Left lobe of liver (tissue), 2 donors: ENCODE measurements around the gene LRP3. TPM values are rescaled to one million over a fixed set of nuclear protein-coding genes. Genes with fewer than 3 reads are reported as not detected.

ENCODE experiments used
- ATAC-seq: fragments of 200-7000 bp; cut with Tn5 transposase; one replicate; pipeline ENCODE4 v1.9.1; 2020; ENCODE audit warnings: mild to moderate bottlenecking, moderate library complexity
- DNase-seq: peaks from one replicate; pipeline ENCODE4 v3.0.0-alpha.2; 2020; ENCODE audit warnings: low spot score
- total RNA-seq: library from RNA; stranded (reverse); gene quantifications from one replicate; pipeline ENCODE4 v1.2.1, GENCODE V29; 2021
- donor health status: DM: no; HTN: no; CAD: no; lungs with moderate emphysema.
- donor health status: DM: no; HTN: yes; CAD: no.

Gene LRP3
- total RNA-seq, 1 donor from 2014 or later, result 45.7 TPM

DNA sequence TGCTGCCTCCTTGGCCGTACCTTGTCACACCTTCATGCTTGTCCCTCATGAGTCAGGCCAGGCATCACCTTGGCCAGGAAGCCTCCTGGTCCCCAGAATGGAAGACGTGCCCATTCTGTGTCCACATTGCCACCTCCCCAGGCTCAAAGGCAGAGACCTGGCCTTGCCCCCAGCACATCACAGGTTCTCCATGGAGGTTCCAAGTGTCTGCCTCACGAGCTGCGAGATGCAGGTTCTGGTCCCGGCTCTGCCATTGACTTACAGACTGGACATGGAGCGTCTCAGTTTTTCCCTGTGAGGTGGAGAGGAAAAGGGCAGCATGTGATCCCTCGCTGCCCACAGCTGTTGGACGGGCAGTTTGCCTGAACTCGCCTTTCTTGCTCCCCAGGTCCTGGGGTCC, 40.6 kb downstream of the LRP3 start:
- DNase-seq (no peak), ATAC-seq (no peak)

DNA sequence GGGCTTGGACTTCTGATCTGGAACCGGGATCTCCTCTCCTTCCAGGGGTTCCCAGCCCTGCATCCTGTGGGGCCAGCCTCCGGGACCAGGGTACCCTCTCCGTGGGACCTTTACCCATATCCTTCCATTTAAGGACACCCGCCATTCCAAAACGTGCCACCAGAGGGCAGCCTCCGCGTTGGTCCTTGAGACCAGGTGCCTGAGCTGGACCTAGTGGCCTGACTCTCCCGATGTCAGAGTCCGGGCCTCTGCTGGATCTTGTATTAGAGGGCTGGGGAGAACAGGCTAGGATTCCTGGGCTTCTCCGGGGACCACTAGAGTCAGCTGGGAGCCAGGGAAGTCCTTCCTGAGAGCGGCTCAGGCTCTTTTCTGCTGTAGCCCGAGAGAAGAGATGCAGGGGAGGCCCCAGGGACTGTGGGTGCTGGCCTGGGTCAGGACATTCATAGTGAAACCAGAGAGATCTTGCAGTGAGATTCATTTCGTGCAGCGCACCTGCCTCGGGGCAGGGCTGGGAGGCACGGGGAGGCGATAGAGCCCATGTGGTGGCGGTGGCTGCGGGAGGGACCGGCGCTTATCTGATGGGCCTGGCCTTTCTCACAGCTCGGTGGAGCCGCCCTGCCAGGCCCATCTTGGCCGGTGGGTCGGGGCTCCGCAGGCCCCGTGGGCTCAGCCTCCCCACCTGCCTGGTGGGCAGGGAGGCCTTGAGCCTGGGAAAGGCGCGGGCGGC, 41.3 kb downstream of the LRP3 start:
- DNase-seq (peak; percentile 89), ATAC-seq (peak; percentile 95)

DNA sequence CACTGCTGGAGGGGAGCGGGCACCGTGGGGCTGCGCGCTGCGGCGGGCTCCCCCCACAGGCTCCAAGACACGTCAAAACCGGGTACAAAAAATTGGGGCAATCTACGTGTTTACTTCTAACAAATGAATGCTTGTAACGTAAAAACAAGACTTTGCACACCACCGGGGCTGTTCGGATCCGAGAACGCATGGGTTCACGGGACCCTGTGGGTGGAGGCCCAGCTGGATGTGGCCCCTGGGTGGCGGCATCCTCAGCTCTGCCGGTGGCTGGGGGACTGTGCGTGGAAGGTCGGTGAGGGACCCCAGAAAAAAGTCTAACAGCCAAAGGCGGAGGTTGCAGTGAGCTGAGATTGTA, 41.8 kb downstream of the LRP3 start:
- no peak for DNase-seq
- ATAC-seq, result no peak

DNA sequence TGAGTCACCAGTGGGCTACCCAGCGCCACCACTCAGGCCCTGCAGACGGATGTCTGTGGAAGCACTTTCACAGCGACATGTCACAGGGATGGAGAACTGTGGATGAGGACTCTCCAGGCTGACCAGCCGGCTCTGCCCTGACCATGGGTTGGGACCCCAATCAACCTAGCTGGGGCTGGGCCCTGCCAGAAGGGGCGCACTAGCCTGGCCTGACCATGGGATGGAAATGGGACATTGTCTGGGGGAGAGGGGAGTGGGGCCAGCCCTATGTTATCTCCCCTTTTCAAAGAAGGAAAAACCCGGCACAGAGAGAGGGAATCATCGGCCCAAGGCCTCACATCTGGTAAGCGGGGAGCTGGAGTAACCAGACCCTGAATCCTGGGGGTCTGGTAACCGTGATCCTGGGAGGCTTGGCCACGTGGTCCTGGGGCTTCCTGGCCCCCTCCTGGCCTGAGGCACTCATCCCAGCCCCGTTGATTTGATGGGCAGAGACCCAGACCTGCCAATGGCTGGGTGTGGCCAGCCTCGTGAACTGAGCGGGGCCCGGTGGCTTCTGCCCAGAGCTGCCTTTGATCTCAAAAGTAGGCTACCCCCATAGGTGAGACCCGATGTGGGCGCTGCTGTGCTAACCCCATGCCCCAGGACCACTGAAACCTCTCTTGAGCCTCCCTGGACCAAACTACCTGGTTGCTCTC, 42.7 kb downstream of the LRP3 start:
- no peak for ATAC-seq
- no peak for DNase-seq

DNA sequence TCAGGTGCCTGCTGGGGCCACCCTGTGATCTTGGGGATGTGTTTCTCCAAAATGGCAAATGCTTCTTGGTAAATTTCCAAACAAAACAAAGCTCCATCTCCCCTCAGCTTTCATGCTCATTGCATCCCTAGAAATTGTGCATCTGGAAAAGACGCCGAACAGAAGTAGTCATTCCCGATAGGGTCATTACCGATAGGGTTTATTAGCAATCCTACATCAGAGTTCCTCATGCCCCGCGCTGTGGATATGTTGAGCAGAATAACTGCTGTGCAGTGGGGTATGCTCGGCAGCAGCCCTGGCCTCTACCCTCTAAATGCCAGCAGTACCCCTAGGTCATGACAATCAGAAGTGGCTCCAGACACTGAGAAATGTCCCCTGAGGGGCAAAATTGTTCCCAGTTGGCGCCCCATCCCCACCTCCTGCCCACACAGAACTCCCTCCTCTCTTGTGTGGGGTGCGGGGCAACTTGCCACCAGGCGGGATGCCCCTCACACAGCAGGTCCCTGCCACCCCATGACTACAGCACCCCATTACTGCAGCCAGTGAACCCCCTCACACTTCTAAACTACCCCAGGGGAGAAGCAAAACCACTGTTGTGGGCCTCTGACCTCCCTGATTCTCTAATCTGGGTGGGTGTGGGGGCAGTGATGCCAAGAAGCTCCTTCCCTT, 44.5 kb downstream of the LRP3 start:
- ATAC-seq, result no peak
- no peak for DNase-seq

DNA sequence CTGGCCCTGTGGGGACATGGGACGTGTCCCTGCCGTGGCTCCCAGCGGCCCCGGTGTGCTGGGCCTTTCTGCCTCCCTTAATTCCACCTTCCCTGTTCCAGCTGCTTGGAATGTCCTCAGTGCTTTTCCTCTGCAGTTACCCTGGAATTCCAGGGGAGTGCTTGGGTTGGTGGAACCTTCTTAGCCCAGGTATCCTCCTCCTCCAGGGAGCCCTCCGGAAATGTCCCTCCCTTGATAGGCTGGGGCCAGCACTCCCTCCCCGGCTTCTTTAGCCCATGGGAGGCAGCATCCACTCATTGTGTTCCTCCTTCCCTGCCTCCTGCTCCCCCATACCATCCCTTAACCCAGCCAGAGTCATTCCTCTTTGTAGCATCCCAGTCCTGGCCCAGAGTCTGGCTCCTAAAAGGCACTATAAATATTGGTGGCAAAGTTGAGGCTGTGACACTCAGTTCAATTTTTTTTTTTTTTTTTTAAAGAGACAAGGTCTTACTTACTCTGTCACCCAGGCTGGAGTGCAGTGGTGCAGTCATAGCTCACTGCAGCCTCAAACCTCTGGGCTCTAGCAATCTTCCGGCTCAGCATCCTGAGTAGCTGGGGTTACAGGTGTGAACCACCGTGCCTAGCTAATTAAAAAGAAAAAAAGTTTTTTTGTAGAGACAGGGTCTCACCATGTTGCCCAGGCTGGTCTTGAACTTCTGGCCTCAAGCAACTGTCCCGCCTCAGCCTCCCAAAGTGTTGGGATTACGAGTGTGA, 45.3 kb downstream of the LRP3 start:
- DNase-seq (no peak), ATAC-seq (no peak)

DNA sequence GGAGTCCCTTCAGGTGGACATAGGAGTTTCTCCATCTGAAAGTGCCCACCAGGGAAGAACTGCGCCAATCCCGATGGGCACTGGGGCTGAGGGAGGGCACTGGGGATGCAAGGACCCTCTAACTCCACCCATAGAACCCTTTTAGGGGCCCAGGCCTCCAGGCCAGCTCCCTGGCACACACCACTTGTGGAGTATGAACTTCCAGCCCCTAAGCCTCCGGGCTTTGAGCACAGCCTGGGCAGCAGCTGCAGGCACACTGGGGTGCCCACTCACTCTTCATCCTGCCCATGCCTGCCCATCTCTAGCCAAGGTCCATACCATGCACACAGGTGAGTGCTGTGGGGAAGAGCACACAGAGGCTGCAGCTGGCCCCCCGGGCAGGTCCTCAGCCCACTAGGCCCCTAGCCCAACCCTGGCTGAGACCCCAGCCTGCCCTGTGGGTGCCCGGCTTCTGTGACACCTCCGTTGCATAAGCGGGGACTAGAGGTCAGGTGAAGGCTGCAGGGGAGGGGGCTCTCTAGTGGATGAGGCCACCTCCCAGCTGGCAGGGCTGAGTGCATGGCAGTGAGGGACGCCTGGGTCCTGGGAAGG, 46.1 kb downstream of the LRP3 start:
- DNase-seq, result no peak
- no peak for ATAC-seq

DNA sequence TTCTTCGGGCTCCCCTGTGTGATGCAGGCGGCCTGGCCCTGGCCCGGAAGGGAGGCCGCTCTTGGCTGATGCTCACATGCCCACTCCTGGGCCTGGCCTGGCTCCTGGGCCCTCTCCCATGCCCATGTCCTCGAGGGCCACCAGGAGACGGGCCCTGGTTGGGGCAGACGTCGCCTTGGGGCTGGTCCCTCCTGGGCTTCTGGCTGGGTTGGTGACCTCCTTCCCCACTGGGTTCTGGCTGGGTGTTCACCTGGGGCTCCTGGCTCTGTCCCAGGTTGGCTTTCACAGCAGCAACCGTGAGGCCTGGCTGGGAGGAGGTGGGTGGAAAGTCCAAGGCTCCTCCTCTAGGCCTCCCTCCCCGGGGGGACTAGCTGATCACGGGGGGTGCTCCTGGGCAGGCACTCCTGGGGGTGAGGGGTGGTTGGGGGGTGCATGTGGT, 47.0 kb downstream of the LRP3 start:
- DNase-seq (peak; percentile 89), ATAC-seq (peak; percentile 84)

DNA sequence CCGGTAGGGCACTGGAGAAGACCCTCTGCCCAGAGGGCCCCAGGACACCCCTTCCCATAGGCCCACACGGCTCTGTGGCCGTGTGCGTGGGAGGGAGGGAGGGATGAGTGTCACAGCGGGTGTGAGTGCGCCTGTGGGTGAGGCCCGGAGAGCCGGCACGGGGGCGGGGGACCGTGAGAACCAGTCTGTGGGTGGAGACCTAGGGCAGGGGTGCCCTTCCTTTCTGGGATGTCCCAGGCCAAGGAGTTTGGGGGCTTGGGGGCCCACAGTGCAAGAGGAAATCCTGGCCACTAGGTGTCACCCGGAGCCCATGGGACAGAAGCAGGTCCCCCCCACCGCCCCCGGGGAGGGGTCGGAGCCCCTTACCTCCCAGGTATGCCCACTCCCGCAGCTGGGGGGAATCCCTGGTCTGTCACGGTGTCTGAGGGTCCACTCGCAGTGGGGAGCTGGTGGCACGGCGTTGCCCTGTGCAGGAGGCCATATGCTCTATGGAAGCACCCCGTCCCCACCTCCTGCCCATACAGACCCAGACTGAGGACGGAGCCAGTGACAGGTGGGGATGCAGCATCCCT, 47.5 kb downstream of the LRP3 start:
- DNase-seq (peak; percentile 68), ATAC-seq (peak; percentile 67)

DNA sequence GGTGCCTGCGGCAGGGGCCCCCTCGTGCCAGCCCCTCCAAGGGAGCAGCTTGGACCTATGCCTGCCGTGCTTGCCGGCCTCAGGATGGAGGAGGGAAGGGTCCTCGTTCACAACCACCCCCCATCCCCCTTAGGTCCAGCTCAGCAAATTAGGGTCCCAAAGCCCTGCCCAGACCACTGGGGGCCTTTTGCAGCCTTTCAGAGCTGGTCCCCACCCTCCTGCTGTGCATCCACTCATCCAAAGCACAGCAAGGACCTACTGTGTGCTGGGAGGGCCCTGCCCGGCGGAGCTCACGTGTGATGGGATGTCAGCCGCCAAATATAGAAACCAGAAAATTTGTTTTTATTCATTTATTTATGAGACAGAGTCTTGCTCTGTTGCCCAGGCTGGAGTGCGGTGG, 48.0 kb downstream of the LRP3 start:
- no peak for DNase-seq
- no peak for ATAC-seq

DNA sequence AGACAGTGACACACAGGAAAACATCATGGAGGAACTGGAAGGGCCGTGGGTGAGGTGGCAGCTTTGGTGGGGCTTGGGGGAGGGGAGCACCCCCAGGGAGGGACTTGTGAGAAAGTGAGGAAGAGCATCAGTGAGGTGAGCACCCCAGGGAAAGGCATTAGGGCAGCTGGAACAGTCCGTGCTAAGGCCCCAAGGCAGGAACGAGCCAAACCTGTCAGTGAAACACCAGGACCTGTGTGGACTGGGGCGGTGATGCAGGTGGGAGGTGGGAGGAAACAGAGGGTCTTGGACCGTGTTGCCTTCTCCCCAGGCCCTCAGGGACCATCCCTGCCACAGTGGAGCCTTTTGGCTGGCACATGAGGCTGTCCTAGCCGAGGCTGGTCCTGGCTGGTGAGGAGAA, 48.8 kb downstream of the LRP3 start:
- ATAC-seq, result no peak

DNA sequence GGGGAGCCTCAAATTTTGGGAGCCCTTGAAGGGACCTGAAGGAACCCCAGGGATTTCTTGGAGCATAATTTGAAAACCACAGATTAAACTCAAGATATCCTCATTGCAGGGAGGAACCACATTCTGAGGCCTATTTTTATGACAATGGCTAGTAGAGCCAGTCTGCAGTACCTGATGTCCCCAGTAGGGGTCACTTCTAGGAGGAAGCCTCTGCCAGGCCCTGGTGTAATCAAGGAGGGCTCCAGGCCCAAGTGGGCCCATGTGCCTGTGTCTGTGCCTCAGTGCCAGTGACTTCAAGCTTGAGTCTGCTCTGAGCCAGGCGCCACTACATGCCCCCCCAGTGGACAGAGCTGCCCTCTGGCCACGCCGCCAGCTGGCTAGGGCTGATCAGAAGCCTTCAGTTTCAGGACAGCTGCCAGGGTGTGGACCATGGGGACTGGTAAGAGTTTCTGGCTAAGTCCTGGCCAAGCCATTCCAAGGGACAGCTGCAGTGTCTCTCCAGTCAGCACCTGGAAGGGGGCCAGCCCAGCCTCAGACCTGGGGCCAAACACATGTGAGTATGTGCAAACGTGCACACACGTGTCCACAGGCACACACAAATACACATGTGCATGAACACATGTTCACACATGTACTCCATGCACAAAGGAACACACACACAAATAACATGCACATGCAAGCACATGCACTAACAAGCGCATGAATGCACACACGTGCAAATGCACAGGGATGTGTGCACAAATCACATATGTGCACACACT, 52.0 kb downstream of the LRP3 start:
- DNase-seq, result peak; percentile 76
- ATAC-seq, result no peak

More for the DNA sequence above, 48.8 kb downstream of the LRP3 start:
- DNase-seq, result no peak

DNA sequence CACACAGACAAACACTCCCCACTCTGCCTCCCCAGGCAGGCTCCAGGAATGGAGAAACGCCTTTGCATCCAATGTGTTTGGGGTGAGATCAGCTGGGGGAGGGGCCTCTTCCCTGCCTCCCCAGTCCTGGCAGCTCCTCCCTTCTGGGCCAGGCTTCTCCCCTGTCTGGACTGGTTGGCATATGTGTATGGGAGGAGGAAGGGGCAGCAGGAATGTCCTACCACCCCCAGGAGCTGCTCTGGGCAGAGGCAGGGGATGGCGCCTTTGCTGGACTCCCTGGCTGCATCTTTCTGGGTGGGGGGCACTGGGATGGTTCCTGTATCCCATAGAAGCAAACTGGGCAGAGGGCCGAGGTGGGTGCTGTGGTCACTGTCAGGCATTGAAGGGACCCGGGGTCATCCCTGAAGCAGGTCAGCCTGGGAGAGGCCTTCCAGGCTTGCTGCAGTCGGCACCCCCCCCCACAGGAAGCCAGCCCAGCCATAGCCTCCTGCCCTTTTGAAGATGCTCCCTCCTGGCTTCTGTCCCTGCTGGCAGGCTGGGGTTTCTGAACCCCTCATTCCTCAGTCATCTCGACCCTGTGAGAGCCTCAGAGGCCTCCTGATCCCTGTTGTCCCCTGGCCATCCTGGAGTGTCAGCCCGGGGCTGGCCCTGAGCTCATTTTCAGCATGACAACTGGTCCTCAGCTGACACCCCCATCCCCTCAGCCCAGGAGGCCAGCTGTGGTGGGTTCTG, 52.7 kb downstream of the LRP3 start:
- DNase-seq, result peak; percentile 84
- ATAC-seq, result peak; percentile 53

DNA sequence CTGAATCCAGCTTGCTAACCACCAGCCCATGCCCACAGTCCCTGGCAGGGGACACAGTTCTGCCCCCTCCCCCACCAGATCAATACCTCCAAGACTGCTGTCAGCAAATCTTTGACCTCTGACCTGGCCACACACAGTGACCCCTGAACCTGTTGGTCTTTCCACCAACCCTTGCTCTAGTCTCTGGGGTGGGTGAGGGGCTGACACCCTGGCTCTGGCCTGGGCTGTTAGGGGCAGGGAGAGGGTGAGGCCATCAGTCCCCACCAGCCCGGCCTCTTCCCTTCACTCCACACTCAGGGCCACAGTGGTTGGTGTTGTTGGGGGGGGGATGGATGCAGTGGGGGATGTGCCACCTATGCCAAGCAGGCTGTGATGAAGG, 53.3 kb downstream of the LRP3 start:
- DNase-seq (peak; percentile 95), ATAC-seq (peak; percentile 66)

DNA sequence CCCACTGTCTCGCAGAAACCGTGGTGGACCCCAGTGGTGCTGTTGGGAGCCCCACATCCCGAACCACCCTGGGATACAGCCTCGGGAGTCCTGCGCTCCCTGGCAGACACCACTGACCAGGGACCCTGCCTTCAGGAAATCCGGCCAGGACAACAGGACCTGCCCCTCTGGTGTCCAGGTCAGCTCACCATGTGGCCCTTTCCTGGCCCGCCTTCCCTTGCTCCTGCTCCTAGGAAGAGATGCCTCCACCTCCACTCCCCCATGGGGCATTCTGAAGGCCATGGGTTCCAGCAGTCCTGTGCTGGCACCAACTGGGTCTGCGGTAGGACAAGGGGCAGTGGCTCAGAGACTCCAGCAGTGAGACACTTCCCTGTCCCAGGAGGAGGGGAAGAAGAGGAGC, 54.0 kb downstream of the LRP3 start:
- ATAC-seq (peak; percentile 61), DNase-seq (peak; percentile 87)

DNA sequence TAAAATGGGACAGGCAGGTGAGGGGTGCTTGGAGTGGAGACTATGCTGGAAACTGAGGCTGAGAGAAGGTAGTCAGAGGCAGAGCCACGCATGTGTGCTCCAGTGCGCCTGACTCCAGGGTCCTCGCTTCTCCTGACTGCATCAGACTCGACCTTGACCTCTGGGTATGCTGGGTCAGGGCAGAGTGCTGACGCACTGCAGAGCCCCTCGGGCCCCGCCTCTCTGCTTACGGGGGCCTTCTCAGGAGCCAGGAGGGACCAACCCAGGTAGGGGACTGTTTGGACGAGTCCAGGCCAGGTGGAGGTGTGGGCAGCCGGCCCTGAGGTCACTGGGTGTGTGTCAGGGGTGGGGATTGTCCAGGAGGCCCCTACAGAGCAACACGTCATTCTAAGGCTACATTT, 54.4 kb downstream of the LRP3 start:
- ATAC-seq (peak; percentile 62), DNase-seq (peak; percentile 90)

DNA sequence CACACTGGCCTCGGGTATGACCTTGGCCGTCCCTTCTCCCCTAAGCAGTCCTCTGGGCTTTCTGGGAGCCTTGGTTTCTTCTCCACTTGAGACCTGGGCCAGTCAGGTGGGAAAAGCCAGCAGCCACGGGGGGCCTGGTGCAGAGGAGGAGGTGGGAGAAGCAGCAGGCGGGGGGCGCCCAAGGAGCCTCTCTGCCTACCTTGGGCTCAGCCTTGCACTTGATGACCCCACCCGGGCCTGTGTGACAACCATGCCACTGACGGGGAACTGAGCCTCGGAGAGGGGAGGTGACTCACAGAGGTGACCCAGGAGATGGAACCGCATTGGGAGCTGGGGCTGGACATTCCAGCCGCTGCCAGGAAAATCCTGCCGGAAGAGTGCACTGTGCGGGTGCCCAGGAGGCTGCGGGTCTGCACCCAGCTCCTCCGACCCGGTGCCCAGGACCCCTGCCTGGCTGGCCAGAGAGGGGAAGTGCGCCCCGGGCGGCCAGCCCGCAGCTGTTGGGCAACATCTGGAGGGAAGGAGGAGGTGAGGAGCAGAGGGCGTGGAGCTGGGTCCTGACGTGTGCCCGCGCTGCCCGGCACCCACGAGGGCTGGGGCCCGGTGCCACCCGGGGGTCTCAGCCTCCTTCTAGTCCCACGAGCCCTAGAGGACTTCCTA, 55.0 kb downstream of the LRP3 start:
- DNase-seq (peak; percentile 82), ATAC-seq (peak; percentile 31)

DNA sequence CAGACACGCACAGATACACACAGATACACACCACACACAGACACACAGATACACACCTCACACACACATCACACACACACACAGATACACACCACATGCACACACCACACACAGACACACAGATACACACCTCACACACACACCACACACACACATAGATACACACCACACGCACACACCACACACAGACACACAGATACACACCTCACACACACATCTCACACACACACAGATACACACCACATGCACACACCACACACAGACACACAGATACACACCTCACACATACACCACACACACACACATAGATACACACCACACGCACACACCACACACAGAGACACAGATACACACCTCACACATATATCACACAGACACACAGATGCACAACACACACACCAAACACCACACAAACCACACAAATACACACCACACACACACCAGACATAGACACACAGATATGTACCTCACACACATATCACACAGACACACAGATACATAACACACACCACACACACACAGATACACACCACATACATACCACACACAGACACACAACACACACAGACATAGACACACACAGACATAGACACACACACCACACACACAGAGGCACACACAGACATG, 55.7 kb downstream of the LRP3 start:
- no peak for DNase-seq

More for the DNA sequence above, 55.7 kb downstream of the LRP3 start:
- no peak for ATAC-seq
